Measurements from ENCODE around the gene PTPN14.
"Not testable (repeated sequence)": the region's sequence is repeated elsewhere in the genome, so short reads cannot be mapped to it uniquely, and the experiment has no call there.

PTPN14 gene

DNA sequence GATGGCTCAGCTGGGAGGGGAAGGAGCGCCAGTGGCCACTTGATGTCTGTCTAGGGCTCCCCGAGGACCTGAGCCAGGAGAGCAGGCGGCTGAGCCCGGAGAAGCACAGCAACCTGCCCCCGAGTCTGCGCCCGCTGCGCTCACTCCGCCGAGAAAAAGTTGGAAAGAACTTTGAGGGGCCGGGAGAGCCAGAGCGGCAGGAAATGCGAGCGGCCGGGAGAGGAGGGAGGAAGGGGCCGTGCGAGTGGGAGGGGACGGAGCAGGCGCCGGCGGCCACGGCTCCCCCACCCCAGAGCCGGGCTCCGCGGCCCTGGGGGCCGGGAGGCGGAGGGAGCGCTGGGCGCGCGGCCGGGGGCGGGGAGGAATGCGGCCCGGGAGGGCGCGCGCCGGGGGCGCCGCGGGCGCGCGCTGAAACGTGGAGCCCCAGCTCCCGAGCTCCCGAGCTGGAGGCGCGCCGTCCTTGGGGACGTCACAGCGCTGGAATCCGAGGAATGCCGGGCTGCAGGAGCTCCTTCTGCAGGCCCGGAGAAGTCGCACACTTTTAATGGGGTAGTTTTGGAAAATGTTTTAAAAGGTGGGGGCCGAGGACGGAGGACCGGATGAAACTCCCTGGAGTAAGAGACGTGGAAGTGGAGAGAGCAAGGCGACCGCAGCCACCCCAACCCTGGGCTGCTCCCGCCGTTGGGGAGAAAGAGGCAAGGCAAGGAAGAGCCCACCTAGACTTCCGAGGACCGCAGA is at the start of gene PTPN14:
PTPN14 (minus strand) TSS at position 167 of the 738 bp plus-strand sequence. CDS start 86,799 bp downstream, outside the sequence.
- DNase-seq (ENCODE audit: low read depth, low spot score), result no peak

DNA sequence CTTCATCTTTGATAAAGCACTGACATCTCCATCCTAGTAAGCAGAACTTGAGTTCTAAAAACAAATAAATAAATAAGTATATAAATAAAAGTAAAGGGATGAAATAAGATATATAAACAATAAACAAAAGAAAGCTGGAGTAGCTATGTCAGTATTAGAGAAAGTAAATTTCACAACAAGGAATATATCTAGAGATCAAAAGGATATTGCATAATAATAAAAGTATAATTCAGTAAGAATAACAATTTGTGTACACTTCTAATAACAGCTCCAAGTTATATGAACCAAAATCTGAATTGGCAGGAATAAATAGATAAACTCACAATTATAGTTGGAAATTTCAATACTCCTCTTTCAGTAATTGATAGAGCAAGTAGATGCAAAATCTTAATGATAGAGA is 41.8 kb upstream of the PTPN14 start:
- DNase-seq (ENCODE audit: low read depth, low spot score), result no peak

DNA sequence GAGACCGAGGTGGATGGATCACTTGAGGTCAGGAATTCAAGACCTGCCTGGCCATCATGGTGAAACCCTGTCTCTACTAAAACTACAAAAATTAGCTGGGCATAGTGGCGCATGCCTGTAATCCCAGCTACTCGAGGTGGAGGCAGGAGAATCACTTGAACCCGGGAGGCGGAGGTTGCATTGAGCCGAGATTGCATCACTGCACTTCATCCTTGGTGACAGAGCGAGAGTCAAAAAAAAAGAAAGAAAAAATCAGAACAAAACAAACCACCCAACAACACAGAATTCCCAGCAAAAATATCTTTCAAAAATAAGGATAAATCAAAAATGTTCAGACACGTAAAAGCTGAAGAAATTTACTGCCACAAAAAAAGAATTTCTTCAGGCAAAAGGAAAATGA is 40.5 kb upstream of the PTPN14 start:
- DNase-seq (ENCODE audit: low read depth, low spot score), result not testable (repeated sequence)

DNA sequence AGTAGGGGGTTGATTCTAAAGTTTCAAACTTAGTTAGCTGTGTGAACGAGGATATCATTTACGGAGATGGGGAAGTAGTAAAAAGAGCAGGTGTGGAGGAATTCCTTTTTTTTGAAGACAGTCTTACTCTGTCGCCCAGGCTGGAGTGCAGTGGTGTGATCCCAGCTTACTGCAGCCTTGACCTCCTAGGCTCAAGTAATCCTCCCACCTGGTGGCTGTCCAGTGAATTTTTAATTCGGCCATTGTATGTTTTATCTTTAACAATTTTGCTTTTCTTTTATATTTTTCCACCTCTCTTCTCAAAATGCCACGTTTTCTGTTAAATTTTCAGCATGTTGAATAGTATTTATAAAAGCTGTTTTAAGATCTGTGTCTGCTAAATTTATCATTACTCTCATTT is 39.3 kb upstream of the PTPN14 start:
- no peak for DNase-seq (ENCODE audit: low read depth, low spot score)

DNA sequence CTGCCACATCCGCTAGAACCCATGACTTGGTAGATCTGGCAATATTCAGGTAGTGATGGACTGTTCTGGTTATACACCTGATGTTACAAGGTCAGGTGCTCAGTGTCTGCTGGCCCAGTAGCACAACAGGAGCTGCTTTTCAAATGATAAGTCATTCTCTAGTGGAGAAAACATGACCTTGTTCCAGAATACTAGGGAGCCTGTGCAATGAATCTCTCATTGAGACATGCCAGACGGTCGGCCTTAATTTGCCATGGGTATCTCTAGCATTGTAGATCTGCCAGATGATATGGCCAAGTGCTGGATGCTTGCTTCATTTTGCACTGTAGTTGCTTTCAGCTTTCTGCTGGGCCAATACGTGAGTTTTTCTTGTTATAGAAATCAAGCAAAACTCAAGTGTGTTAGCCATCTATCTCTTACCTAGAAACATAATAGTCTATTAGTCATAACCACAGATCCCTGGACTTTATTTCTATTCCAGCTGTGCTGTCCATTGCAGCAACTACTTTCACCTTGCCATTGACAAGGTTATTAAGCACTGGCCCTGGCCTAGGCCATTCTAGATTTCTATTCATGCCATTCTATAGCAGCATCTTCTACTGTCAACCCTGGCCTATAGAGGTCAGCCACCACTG is 37.7 kb upstream of the PTPN14 start:
- DNase-seq (ENCODE audit: low read depth, low spot score), result no peak

DNA sequence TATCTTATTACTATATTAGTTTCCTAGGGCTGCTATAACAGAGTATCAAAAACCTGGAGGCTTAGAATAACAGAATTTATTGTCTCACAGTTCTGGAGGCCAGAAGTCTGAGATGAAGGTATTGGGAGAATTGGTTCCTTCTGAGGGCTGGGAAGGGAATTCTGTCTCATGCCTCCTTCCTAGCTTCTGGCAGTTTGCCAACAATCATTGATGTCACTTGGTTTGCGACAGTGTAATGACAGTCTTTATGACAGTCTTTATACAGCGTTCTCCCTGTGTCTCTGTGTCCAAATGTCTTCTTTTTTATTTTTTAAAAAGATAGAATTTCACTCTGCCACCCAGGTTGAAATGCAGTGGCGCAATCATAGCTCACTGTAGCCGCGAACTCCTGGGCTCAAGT is 35.8 kb upstream of the PTPN14 start:
- no peak for DNase-seq (ENCODE audit: low read depth, low spot score)

DNA sequence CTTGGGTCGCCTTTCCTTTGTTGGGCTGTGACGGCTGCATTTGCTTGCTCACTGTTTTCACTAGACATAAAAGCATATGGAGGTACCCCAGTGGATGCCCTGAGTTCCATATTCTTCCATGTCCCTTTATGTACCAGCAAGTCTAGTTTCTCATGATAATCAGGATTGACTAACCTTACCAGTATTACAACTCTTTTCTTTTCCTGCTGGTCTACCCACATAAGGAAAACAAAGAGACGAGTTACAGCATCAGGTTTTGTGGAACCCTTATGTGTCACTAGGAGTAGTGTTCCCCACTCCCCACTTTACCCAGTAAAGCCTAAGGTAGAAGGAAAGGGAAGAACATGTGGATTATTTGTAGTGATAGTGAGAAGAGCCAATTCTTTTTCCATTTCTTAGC is 35.2 kb upstream of the PTPN14 start:
- no peak for DNase-seq (ENCODE audit: low read depth, low spot score)

DNA sequence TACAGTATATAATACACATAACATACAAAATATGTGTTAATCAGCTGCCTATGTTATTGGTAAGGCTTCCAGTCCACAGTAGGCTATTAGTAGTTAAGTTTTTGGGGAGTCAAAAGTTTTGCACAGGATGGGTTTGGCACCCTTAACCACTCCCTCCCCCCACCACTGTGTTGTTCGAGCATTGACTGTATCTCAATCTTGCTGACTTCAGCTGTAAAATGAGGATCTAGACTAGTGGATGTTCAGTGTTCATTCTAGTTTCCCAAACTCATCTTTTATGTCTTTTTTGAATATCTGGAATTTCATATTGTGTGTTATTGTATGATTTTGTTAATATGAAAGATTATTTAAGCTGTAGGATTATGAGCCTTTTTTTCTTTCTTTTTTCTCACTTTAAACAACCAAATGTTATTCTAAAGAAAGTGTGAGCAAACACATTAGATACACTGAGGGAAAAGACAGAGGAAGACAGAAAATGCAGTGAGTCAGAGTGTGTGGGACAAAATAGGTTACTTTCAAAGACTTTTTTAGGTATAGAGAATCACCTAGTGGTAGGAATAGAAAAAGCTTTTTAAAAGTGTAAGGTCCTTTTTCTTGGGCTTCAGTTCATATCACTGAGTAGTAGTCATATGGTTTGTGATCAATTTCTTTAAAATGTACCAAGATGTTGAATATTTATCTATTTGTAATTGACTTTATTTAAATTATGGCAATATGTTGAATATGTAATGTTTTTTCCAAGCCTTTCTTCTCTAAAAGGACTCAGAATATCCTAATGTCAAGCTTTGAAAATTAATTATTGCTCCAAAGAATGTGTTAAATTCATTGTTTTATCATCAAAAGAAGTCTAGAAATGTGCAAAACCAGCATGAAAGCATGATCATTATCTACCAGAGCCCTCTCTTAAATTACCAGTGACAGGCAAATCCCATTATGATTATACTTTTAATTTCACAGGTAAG is 33.7 kb upstream of the PTPN14 start:
- DNase-seq (ENCODE audit: low read depth, low spot score), result no peak

DNA sequence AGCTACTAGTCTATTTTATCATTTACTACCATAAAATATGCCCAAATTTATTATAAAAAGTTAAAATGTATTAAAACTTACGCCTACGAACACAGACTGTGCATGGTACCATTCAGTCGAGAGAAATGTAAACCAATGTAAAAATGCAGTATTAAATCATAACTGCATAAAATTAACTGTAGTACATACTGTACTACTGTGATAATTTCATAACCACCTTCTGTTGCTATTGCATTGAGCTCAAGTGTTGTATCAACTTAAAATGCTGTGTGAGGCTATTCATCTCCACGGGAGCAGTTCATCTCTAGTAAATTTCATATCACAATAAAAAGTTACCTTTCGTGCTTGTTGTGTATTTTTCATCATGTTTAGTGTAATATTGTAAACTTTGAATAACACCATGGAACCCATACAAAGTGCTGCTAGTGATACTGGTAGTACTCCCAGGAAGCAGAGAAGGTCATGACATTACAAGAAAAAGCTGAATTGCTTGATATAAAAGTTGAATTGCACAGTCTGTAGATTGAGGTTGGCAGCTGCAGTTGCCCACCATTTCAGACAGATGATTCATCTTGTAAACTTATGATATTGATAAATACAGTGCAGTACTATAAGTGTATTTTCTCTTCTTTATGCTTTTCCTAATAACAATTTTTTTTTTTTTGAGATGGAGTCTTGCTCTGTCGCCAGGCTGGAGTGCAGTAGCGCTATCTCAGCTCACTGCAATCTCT is 32.6 kb upstream of the PTPN14 start:
- no peak for DNase-seq (ENCODE audit: low read depth, low spot score)

DNA sequence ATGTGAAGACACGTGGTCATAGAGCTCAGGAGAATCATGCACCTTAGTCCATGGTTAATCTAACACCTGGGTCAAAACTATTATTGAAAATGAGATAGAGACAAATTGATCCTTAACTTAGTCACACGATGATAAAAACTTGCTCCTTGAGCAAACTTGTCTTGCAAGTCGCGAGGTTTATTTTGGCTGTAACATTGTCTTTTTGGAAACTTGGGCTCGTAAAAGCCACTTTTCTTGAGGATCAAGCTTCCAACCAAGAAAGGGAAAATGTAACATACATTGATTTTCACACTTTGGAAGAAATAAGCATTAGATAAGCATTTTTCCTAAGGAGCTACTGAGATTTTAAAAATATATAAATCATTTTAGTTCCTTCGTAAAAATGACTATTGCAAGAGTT is 31.7 kb upstream of the PTPN14 start:
- no peak for DNase-seq (ENCODE audit: low read depth, low spot score)

DNA sequence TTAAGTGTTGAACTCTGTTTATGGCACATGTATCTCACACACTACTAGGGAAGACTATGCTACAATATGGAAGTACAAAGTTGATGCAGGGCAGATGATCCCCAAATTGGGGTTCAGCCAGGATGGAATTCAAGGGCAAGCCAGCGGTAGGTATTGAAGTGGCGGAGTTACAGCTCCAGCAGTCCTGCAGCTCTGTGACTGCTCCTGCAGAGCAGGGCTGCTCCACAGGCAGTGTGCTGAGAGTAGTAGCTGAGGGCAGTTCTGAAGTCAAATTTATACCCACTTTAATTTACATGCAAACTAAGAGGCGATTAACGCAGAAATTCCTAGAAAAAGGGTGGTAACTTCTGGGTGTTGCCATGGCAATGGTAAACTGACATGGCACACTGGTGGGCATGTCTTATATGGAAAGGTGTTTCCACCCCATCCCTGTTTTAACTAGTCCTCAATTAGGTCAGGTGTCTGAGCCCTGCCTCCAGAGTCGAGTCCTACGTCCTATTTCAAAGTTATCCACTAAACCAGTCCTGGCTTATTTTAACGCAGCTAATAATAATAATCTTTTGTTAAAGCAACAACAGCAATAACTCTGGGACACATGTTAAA is 31.0 kb upstream of the PTPN14 start:
- DNase-seq (ENCODE audit: low read depth, low spot score), result no peak

DNA sequence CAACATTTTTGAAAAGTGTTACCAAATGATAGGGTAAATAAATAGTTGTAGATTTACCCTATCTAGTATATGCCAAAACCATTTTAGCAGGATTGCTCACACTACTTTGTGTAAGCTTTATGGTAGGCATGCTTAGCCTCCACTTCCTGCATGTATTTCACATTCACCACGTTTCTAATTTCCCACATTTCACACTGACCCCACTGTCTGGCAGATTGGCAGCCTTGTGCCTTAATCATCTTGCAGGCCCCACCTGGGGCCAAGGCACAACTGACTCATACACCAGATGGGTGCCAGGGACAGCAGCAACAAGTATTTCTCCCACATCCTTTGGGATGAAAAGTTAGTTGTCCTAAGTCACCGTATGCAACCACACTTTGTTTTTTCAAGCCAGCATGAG is 30.4 kb upstream of the PTPN14 start:
- DNase-seq (ENCODE audit: low read depth, low spot score), result no peak

DNA sequence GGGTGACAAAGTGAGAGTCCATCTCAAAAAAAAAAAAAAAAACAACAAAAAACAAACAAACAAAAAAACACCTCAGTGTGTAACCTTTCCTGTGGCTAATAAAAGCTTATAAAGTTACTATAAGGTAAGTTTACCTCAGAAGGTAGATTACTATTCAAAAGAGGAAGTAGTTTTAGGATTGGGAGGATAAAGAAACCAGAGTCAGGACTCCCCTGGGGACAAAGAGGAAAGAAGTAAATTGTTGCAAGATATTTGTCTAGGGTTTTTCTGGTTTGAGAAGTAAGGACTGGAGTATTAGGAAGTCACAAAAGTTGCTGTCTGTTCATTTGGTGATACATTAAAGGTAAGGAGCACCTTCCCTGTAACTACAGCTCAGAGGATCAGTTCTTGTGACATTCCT is 27.8 kb upstream of the PTPN14 start:
- no peak for DNase-seq (ENCODE audit: low read depth, low spot score)

DNA sequence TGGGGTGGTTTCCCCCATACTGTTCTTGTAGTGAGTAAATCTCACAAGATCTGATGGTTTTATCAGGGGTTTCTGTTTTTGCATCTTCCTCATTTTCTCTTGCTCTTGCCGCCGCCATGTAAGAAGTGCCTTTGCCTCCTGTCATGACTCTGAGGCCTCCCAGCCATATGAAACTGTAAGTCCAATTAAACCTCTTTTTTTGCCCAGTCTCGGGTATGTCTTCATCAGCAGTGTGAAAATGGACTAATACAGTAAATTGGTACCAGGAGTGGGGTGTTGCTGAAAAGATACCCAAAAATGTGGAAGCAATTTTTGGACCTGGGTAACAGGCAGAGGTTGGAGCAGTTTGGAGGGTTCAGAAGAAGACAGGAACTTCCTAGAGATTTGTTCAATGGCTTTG is 24.7 kb upstream of the PTPN14 start:
- DNase-seq (ENCODE audit: low read depth, low spot score), result not testable (repeated sequence)

DNA sequence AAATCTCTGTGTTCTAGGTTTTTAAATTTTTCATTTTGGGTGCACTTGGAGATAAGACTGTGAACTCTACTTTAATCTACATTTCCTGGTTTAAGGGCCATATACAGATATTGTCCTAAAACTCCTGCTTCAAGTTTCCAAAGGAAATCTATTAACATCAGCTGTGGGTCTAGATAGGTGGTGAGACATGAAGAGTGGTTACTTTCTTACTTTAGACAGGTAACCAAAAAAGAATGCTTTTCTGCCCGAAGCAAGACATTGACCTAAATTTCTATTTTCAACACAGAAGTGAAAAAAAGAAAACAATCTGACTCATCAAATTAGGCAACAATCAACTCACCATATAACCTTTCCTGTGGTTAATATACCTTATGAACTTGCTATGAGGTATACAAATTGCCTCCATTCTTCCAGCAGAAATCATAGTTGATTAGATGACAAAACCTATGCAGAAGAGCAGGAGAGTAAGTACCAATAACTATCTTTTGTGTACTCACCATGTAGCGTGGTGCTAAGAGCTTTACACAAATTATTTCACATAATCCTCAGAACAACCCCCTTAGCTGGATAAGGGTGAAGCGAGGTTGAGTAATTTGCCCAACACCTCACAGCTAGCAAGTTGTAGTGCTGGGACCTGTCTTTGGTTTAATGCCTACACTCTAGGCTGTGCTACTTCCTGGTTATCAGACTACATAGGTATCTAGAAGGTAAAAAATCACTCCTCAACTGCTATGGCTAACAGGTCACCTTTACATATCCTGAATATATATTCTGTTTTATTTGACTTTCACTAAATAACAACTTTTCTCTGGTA is 23.4 kb upstream of the PTPN14 start:
- DNase-seq (ENCODE audit: low read depth, low spot score), result no peak

DNA sequence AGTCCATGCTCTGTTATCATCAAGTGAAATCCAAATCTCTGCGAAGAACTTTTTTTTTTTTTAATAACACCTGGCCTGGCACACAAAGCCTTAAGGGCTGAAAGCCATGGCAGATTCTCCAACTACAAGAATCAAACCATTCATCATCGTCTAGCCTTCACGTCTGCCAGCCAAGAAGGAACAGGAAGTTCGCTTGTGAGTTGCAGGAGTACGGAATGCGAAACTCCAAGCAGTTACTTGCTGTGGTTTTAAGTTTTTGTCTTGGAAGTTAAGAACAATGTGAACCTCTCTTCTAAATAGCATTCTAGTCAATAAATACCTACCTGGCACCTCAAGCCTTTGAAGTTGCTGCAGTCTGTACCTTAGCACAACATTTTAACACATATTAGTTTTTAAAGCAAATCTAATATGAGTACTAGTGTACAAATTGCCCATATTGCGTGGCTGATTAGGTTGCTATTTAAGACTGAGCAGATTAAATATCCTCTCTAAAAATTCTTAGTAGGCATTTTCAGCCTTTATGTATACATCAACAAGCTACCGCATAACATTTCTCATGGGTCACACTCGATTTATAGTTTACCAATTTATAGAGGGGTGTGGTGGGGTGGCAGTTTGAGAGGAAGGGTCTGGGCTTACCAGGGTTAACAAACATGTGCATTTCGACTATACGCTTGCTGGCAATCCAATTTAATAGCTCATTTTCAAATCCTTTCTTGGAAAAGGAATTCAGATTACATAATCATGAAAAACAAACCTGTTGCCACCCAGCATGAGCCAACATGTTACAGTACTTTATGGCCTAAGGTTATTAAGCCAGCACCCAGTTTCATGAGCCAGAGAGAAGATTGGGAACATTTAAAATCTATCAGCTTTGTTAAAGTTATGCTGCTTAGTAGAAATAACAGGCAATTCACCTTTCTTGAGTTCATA is 22.2 kb upstream of the PTPN14 start:
- no peak for DNase-seq (ENCODE audit: low read depth, low spot score)

DNA sequence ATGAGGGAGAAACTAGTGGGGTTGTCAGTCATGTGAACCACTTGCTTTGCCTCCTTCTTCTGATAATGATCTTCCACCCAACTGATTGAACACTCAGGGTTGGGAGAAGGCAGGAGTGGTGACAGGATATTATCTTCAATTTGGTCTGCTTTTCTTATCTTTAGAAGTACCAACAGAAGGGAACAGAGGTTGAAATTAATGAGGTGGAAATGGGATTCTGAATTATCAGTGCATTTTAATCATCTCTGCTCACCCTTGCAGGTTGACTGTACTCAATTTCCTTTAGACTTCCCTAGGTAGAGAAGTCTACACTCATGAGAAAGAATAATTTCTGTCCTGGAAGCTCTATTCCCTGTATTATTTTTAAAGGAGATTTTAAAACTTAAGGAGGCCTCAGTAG is 19.9 kb upstream of the PTPN14 start:
- DNase-seq (ENCODE audit: low read depth, low spot score), result no peak

DNA sequence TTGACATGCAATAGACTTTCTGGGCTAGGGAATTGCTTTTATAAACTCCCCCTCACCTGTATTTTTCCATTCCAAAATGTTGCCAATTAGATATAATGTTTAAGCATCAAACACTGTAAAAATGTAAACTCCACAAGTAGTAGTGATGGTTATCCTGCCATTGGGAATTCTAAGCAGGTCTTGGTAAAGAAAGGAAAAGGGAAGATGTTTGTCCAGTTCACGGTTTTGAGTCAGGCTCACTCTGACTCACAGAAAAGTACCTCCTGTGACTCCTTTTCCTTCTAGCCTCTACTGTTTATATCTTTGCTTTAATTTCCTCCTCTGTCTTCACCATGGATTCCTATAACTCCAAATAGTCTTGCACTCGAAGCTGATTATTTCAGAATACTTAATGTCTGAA is 19.0 kb upstream of the PTPN14 start:
- DNase-seq (ENCODE audit: low read depth, low spot score), result no peak

DNA sequence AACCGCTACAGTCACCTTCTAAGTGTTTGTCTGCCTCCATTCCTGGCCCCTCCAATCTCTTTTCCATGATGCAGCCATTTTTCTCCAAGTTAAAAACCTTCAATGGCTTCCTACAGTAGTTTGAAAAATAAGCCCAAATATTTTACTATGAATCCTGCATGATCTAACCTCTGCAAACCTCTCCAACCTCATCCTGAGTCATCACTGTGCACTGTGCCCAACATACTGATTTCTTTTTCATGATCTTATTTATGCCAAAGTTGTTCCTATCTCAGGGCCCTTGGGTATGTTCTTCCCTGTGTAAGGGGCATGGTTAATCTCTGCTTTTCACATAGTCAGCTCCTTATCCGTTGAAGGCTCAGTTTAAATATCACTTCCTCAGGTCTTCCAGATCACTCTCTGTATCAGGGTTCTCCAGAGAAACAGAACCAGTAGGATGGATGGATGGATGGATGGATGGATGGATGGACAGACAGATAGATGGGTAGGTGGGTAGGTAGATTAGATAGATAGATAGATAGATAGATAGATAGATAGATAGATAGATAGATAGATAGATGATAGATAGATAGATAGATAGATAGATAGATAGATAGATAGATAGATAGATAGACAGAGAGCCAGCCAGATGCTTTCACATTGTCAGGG is 18.1 kb upstream of the PTPN14 start:
- DNase-seq (ENCODE audit: low read depth, low spot score), result no peak
